K562 (cell line): Measurements from ENCODE around the gene AMT. TPM values are rescaled to one million over a fixed set of nuclear protein-coding genes. Genes with fewer than 3 reads are reported as not detected.

Experiments
- ATAC-seq: fragments of 200-7000 bp; cut with Tn5 transposase; 3 replicates; pipeline ENCODE4 v1.9.1; 2020; ENCODE audit warnings: moderate library complexity
- BruUV-seq: library from RNA; stranded (reverse); fragments of 400-500 nt; replicated peaks from 2 replicates; lab custom pipeline; 2021; lab: Mats Ljungman, UMichigan
- CTCF ChIA-PET: fragments of 300-600 bp; formaldehyde crosslinking; extraction: SDS; loops from one replicate; lab custom pipeline; 2021; ENCODE audit warnings: low intra/inter-chr PET ratio; lab: Yijun Ruan, JAX
- POLR2A ChIA-PET: fragments of 300-600, 350-650 bp; sonication (Branson Sonifier 250); formaldehyde crosslinking; extraction: SDS; loops from one replicate; lab custom pipeline; 2021; ENCODE audit warnings: antibody characterized with exemption, inconsistent platforms; lab: Yijun Ruan, JAX
- DNase-seq, 4 experiments: peaks; one replicate each; pipeline versions ENCODE4 v3.0.0 to v3.0.0-alpha.2; 2011 to 2018; ENCODE audit warnings: low spot score in 3 of 4, mixed read lengths in 3 of 4; ENCODE audit errors: extremely low read depth in 1 of 4
- FAIRE-seq: peaks from 2 replicates; lab custom pipeline; 2011; peaks lifted over from hg19 to GRCh38; lab: Jason Lieb, UNC
- H2AFZ ChIP-seq: 2 replicates; pipeline ENCODE4 v1.6.0; 2011; ENCODE audit warnings: low read depth, low read length, control low read depth, inconsistent platforms
- H3K27ac ChIP-seq: fragments of 200-600 bp; 3 replicates; pipeline ENCODE4 v1.8.0; 2011; ENCODE audit warnings: low read depth, mild to moderate bottlenecking, control low read depth, inconsistent platforms, low read length, moderate library complexity, mixed read lengths; ENCODE audit errors: extremely low read depth
- H3K27me3 ChIP-seq, 2 experiments: fragments of 300-600 bp in 1 of 2; 2 replicates in 1 of 2; 3 replicates in 1 of 2; pipeline versions ENCODE4 v1.6.0 to v1.8.0; 2011; ENCODE audit warnings: inconsistent platforms in 2 of 2, low read length in 2 of 2, mild to moderate bottlenecking in 1 of 2, mixed read lengths in 1 of 2, moderate library complexity in 1 of 2; ENCODE audit not compliant: control insufficient read depth in 2 of 2, insufficient read depth in 2 of 2
- H3K36me3 ChIP-seq: fragments of 300-600 bp; 3 replicates; pipeline ENCODE4 v1.8.0; 2011; ENCODE audit warnings: mild to moderate bottlenecking, low read length, inconsistent platforms; ENCODE audit not compliant: control insufficient read depth, insufficient read depth
- H3K4me1 ChIP-seq, 2 experiments: fragments of 200-600 bp in 1 of 2; replicated peaks in 1 of 2; 2 replicates in 1 of 2; 3 replicates in 1 of 2; pipeline versions ENCODE4 v1.5.1 to v1.8.0; 2011; ENCODE audit warnings: inconsistent platforms in 2 of 2, low read length in 2 of 2, mild to moderate bottlenecking in 1 of 2, mixed read lengths in 1 of 2, moderate library complexity in 1 of 2; ENCODE audit not compliant: control insufficient read depth in 2 of 2, insufficient read depth in 2 of 2
- H3K4me2 ChIP-seq: 2 replicates; pipeline ENCODE4 v1.6.1; 2011; ENCODE audit warnings: low read length, control low read depth, inconsistent platforms, mixed read lengths; ENCODE audit not compliant: insufficient read depth
- H3K4me3 ChIP-seq: fragments of 200-600 bp; sonication (generic), shearing (Covaris generic); 2 replicates; pipeline ENCODE4 v1.5.1; 2016; ENCODE audit warnings: control low read depth, inconsistent platforms
- H3K79me2 ChIP-seq: fragments of 200-600 bp; 3 replicates; pipeline ENCODE4 v1.8.0; 2011; ENCODE audit warnings: low read length, inconsistent platforms; ENCODE audit not compliant: control insufficient read depth, insufficient read depth
- H3K9ac ChIP-seq, 2 experiments: 2 replicates each; pipeline versions ENCODE4 v1.6.0 to v1.6.1; 2011; ENCODE audit warnings: low read depth in 2 of 2, low read length in 2 of 2, control low read depth in 1 of 2, inconsistent platforms in 1 of 2, mild to moderate bottlenecking in 1 of 2, mixed read lengths in 1 of 2; ENCODE audit not compliant: insufficient read depth in 1 of 2
- H3K9me1 ChIP-seq: one replicate; pipeline ENCODE4 v1.6.0; 2011; ENCODE audit warnings: inconsistent platforms, mild to moderate bottlenecking, low read length, moderate library complexity; ENCODE audit not compliant: control insufficient read depth, insufficient read depth
- H3K9me3 ChIP-seq: replicated peaks from 2 replicates; pipeline ENCODE4 v1.5.1; 2011; ENCODE audit warnings: low read depth, low read length, inconsistent platforms; ENCODE audit not compliant: control insufficient read depth, insufficient read depth
- H4K20me1 ChIP-seq: replicated peaks from 2 replicates; pipeline ENCODE4 v1.6.1; 2011; ENCODE audit warnings: low read length, inconsistent platforms, mixed read lengths; ENCODE audit not compliant: control insufficient read depth, insufficient read depth
- C11orf30 ChIP-seq: fragments of 450-650 bp; IDR thresholded peaks from 2 replicates; pipeline ENCODE4 v1.6.1; 2016; ENCODE audit warnings: low read depth, mild to moderate bottlenecking
- ETV1 ChIP-seq: fragments of 450-650 bp; conservative IDR thresholded peaks from 2 replicates; pipeline ENCODE4 v1.6.1; 2016; ENCODE audit warnings: missing genetic modification characterization, control low read depth, low read depth, missing compliant biosample characterization
- FOXA3 ChIP-seq, 2 experiments: fragments of 450-650 bp in 1 of 2; sonication (generic) in 1 of 2; formaldehyde crosslinking; IDR thresholded peaks in 1 of 2; conservative IDR thresholded peaks in 1 of 2; 2 replicates each; pipeline versions ENCODE4 v1.4.0 to v1.8.0; 2020 to 2022; ENCODE audit warnings: mild to moderate bottlenecking in 2 of 2, missing genetic modification reagents in 1 of 2
- MAZ ChIP-seq, 2 experiments: fragments of 450-650 bp in 1 of 2; sonication (generic) in 1 of 2; formaldehyde crosslinking; IDR thresholded peaks in 1 of 2; conservative IDR thresholded peaks in 1 of 2; 2 replicates each; pipeline versions ENCODE4 v1.4.0 to v1.5.0; 2020; ENCODE audit warnings: mild to moderate bottlenecking in 1 of 2, missing genetic modification reagents in 1 of 2
- MED1 ChIP-seq: sonication (generic); formaldehyde crosslinking; IDR thresholded peaks from 2 replicates; pipeline ENCODE4 v1.8.1; 2023; ENCODE audit warnings: missing genetic modification reagents, borderline replicate concordance
- PHF21A ChIP-seq: fragments of 450-650 bp; IDR thresholded peaks from 2 replicates; pipeline ENCODE4 v1.6.1; 2017; ENCODE audit warnings: low read depth, borderline replicate concordance
- PKNOX1 ChIP-seq: fragments of 450-650 bp; IDR thresholded peaks from 2 replicates; pipeline ENCODE4 v1.6.1; 2016
- ZNF79 ChIP-seq: fragments of 250-450 bp; sonication (Bioruptor Pico); IDR thresholded peaks from 2 replicates; pipeline ENCODE4 v1.4.0; 2020; ENCODE audit warnings: low read depth, mild to moderate bottlenecking, moderate library complexity
- WGBS: fragments of 100-300 bp; shearing (Covaris generic); methylation state at CpG from one replicate; pipeline ENCODE4 v1.1.6; 2016; ENCODE audit warnings: low coverage, mixed read lengths; ENCODE audit not compliant: insufficient coverage; ENCODE audit errors: missing lambda C conversion rate; 5-methylcytosine and 5-hydroxymethylcytosine counted together
- in situ Hi-C: fragments of 300-500 bp; cut with MboI; formaldehyde crosslinking; loops from 4 replicates; pipeline ENCODE4 v1.15.0; 2018; ENCODE audit warnings: inconsistent platforms, mixed read lengths
- intact Hi-C: fragments of 100-400 bp; cut with micrococcal nuclease; formaldehyde crosslinking; loops from 2 replicates; pipeline ENCODE4 v1.14.2; 2022
- polyA plus RNA-seq, 8 experiments: library from polyadenylated mRNA; depleted of rRNA in 4 of 8; stranded (reverse) in 5 of 8; unstranded in 3 of 8; fragments of >200 nt; fragmentation: Nextera tagmentation in 2 of 8; fragmentation: Illumina TruSeq in 1 of 8; extraction: Ambion mirVana in 2 of 8; extraction: Trizol in 1 of 8; gene quantifications; 2 replicates each; pipeline versions ENCODE4 v1.2.1 to v1.2.3, GENCODE V29; 2011 to 2014; ENCODE audit warnings: inconsistent platforms in 1 of 8, missing spikeins in 1 of 8
- total RNA-seq, 7 experiments: library from RNA; depleted of rRNA in 6 of 7; stranded (reverse); fragments of >200 nt in 6 of 7; fragmentation: Illumina TruSeq in 2 of 7; extraction: Trizol in 2 of 7; gene quantifications; 2 replicates each; pipeline versions ENCODE4 v1.2.1 to v1.2.3, GENCODE V29; 2011 to 2021; ENCODE audit warnings: low replicate concordance in 1 of 7
- TF ChIP-seq, protein P1 (sequence below): fragments of 450-650 bp; IDR thresholded peaks from 2 replicates; pipeline ENCODE4 v1.6.1; 2016; ENCODE audit warnings: missing biosample characterization, missing genetic modification characterization

Gene AMT
- total and polyA plus RNA-seq, 9 of the 15 experiments (the other 6 are each of a cell fraction or from before 2014, with no cell fraction given), result 0.14 to 2.1 (median 0.52) TPM

GRCh38 chr3:49414753-49415152 lies 7.5 kb downstream of the AMT start:
- ChIA-PET POLR2A (interaction anchor here (0.6 to 1.2 kb wide), 2 partner anchors 14 to 26 kb away, joined by 3 to 8 read pairs; partner anchors contain the start of gene NICN1), CTCF (no interaction called here)
- WGBS, result 100% methylated on average over 1 of the region's 2 CpGs
- Histone ChIP-seq H2AFZ (no peak overlapping the region), H3K4me2 (no peak overlapping the region), H3K9ac (0 out of 4 replicates have a peak overlapping the region, but pooled peaks of 1 of the 2 experiments have one; percentile 31), H3K4me3 (no peak overlapping the region), H3K27ac (no peak overlapping the region), H3K27me3 (no peaks in the 10 kb centered on the region), H3K4me1 (peaks cover 19 to 25% of the 10 kb centered on the region in 2 experiments; a peak in 4 of 5 replicates), H3K9me1 (no peaks in the 10 kb centered on the region), H3K79me2 (peaks cover 36% of the 10 kb centered on the region), H4K20me1 (peaks cover 9% of the 10 kb centered on the region; the same call in 1 of the 2 replicates), H3K36me3 (peaks cover 22% of the 10 kb centered on the region; the same call in 2 of the 3 replicates), H3K9me3 (no peaks in the 10 kb centered on the region)
- in situ Hi-C loops (no loop called here), intact Hi-C loops (no loop called here)
- no peak for FAIRE-seq
- TF ChIP-seq ZNF79, result no peak
- TF ChIP-seq FOXA3 (CRISPR knock-in tag; conservative IDR thresholded peaks at IDR 0.05 in 1 of 2, IDR thresholded peaks at IDR 0.05 in 1 of 2), result no peak
- TF ChIP-seq, protein P1, sequence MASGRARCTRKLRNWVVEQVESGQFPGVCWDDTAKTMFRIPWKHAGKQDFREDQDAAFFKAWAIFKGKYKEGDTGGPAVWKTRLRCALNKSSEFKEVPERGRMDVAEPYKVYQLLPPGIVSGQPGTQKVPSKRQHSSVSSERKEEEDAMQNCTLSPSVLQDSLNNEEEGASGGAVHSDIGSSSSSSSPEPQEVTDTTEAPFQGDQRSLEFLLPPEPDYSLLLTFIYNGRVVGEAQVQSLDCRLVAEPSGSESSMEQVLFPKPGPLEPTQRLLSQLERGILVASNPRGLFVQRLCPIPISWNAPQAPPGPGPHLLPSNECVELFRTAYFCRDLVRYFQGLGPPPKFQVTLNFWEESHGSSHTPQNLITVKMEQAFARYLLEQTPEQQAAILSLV (tag), result no peak
- TF ChIP-seq C11orf30, result no peak
- TF ChIP-seq MED1 (CRISPR knock-in tag), result no peak
- no peak for TF ChIP-seq MAZ (CRISPR knock-in tag; conservative IDR thresholded peaks at IDR 0.05 in 1 of 2, IDR thresholded peaks at IDR 0.05 in 1 of 2)
- TF ChIP-seq PKNOX1, result no peak
- no peak for TF ChIP-seq ETV1 (tag)
- no peak for TF ChIP-seq PHF21A
- ATAC-seq, result no peak
- no peak for DNase-seq
- BruUV-seq, result no TSS peak
